Ovary (tissue), 3 donors: Measurements from ENCODE around the gene ABHD12B.

ENCODE experiments used
- EP300 ChIP-seq: sonication (generic); formaldehyde crosslinking; IDR thresholded peaks from one replicate; pipeline ENCODE4 v1.6.1; 2017; ENCODE audit warnings: antibody characterized with exemption
- TF ChIP-seq, protein P1 (sequence below), 3 donors: fragments of 450-650 bp in 2 of 3; fragments of 200-600 bp in 1 of 3; IDR thresholded peaks; one replicate each; pipeline versions ENCODE4 v1.5.1 to v1.8.0; 2016 to 2022; ENCODE audit warnings: antibody characterized with exemption in 3 of 3, mild to moderate bottlenecking in 1 of 3
- donor health status: DM: no; HTN: no; CAD: no.

GRCh38 chr14:50937800-50938199 lies 65.9 kb downstream of the ABHD12B start:
- TF ChIP-seq, protein P1, sequence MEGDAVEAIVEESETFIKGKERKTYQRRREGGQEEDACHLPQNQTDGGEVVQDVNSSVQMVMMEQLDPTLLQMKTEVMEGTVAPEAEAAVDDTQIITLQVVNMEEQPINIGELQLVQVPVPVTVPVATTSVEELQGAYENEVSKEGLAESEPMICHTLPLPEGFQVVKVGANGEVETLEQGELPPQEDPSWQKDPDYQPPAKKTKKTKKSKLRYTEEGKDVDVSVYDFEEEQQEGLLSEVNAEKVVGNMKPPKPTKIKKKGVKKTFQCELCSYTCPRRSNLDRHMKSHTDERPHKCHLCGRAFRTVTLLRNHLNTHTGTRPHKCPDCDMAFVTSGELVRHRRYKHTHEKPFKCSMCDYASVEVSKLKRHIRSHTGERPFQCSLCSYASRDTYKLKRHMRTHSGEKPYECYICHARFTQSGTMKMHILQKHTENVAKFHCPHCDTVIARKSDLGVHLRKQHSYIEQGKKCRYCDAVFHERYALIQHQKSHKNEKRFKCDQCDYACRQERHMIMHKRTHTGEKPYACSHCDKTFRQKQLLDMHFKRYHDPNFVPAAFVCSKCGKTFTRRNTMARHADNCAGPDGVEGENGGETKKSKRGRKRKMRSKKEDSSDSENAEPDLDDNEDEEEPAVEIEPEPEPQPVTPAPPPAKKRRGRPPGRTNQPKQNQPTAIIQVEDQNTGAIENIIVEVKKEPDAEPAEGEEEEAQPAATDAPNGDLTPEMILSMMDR (IDR thresholded peaks at IDR 0.05): no peak
- TF ChIP-seq EP300: no peak
